ENCODE results near the gene INTS2.
"Not testable (repeated sequence)": the region's sequence is repeated elsewhere in the genome, so short reads cannot be mapped to it uniquely, and the experiment has no call there.

INTS2 gene

GRCh38 chr17:61825448-61826137 lies 102.2 kb downstream of the INTS2 start:
- no peak for DNase-seq (ENCODE audit: low spot score)

DNA sequence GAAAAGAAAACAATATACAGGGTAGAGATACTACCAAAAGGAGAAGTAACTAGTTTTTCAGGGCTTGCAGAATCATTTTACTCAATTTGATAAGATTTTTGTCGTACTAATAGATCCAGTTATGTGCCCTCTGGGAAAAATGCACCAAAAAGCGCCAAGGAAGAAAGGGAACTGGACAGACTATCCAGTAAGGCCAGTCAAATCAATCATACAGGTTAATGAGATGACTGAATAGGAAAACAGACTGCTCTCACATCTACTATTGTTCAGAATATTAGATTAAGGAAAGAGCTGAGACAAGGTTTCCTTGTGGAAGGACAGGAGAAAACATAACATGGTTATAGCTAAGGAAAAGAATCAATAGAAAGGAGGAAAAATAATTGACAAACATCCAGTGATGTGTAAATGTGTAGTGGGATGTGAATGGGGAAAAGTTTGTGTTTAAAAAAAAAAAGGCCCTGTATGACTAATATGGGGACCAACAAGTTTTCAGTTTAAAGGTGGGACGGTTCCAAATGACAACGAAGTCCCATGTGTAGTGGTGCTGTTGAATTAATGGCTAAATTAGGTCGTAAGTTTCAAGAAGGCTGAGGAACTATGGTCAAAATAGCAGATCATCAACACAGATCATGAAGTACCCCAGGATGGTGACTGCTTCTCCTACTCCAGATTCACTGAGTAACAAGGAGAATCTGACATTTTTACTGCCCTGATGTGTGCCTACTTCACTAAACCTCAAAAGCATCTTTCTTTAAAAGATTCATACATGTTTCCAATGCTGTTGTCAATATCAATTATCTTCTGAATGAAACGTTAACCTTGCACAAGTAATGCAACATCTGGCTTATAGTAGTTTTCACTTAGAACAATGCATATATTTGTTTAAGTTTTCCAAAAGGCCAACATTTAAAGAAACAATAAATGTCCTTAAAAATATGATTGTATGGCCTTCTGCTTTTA lies 105.2 kb downstream of the INTS2 start:
- no peak for DNase-seq (ENCODE audit: low spot score)

DNA sequence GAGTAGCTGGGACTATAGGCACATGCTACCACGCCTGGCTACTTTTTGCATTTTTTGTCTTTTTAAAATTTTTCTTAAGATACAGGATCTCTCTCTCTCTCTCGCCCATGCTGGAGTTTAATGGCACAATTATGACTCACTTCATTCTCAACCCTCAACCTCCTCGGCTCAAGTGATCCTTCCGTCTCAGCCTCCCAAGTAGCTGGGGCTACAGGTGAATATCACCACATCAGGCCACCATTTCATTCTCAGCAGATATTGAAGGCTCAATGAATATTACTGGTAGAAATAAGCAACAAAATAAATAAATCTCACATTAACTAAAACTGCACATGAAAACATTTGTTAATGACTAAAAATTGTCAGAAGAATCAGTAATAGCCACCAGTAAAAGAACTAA lies 106.1 kb downstream of the INTS2 start:
- no peak for DNase-seq (ENCODE audit: low spot score)

GRCh38 chr17:61819265-61819664 lies 108.5 kb downstream of the INTS2 start:
- not testable (repeated sequence) for DNase-seq (ENCODE audit: low spot score)

GRCh38 chr17:61818225-61818624 lies 109.6 kb downstream of the INTS2 start:
- DNase-seq (ENCODE audit: low spot score), result no peak

DNA sequence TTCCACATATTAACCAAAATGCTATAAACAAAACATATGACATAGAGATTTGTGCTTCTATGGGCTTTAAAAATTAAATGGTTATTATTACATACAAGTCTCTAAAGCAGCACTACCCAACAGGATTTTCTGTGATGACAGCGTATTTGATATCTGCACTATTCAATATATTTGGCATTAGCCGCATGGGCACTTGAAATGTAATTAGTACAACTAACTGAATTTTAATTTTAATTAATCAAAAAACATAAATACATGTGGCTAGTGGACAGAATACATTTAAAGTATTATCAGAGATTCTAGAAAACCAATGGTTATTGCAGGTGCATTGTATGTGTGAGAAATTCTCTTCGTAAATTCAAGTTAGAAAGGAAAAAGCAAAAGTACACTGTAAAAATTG lies 110.3 kb downstream of the INTS2 start:
- DNase-seq (ENCODE audit: low spot score), result no peak

- DNase-seq (ENCODE audit: low spot score), result no peak
These were observed 111.2 kb downstream of the INTS2 start for GRCh38 chr17:61816538-61816937.

DNA sequence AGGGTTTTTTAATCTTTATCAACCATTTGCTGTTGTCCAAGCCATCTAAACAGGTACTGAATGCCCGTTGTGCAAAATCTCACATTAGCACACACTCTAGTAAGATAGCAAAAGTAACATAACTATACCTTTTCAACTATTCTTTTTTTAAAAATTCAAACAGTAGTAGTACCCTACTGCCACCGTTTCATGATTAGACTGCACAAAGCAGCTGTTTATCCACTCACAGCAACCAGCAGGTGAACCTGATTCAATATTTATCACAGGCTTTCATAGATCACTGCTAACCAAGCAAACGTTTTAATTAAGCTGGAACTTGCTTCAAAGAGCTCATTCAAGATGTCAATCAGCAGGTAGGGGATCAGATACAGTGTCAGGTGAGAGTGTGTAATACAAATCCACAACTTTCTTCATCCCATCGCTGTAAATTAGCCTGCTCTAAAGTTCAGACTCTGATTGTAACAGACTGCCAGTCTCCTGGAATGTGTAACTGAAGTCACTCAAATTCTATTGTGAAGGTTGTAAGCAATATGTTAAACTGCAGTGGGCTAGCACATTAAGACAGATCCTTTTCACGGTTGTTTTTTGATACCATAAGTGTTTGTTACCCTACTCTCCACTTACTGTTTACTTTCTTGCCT lies 111.8 kb downstream of the INTS2 start:
- DNase-seq (ENCODE audit: low spot score), result peak; percentile 14

Measured in kidney tubule cell (primary cell).